IMR-90 (cell line): ENCODE results near the gene COPS7B. TPM values are rescaled to one million over a fixed set of nuclear protein-coding genes. Genes with fewer than 3 reads are reported as not detected.

ENCODE experiments used
- ATAC-seq: fragments of 200-7000 bp; cut with Tn5 transposase; 2 replicates; pipeline ENCODE4 v1.9.1; 2020; ENCODE audit warnings: low read depth, mild to moderate bottlenecking, moderate library complexity
- BruUV-seq: library from RNA; stranded (reverse); fragments of 400-500 nt; replicated peaks from 2 replicates; lab custom pipeline; 2021; lab: Mats Ljungman, UMichigan
- CTCF ChIA-PET: fragments of 300-600 bp; formaldehyde crosslinking; extraction: SDS; loops from one replicate; lab custom pipeline; 2021; ENCODE audit warnings: antibody characterized with exemption; lab: Yijun Ruan, JAX
- POLR2A ChIA-PET: fragments of 300-600 bp; sonication (Branson Sonifier 250); formaldehyde crosslinking; loops from one replicate; lab custom pipeline; 2022; ENCODE audit warnings: antibody characterized with exemption; ENCODE audit not compliant: unreplicated experiment; lab: Charles Lee
- DNase-seq: peaks from one replicate; pipeline ENCODE4 v3.0.0; 2013
- H2AFZ ChIP-seq: replicated peaks from 2 replicates; pipeline ENCODE3; 2013; ENCODE audit warnings: low read length, mild to moderate bottlenecking; ENCODE audit not compliant: poor library complexity
- H2AK5ac ChIP-seq: 2 replicates; pipeline ENCODE4 v1.6.1; 2013; ENCODE audit warnings: low read depth, low read length, inconsistent platforms
- H2AK9ac ChIP-seq: replicated peaks from 2 replicates; pipeline ENCODE3; 2013; ENCODE audit warnings: mild to moderate bottlenecking, low read depth, low read length, moderate library complexity; ENCODE audit not compliant: poor library complexity
- H2BK120ac ChIP-seq: 2 replicates; pipeline ENCODE4 v1.6.1; 2013; ENCODE audit warnings: low read depth, low read length, inconsistent platforms
- H2BK15ac ChIP-seq: 3 replicates; pipeline ENCODE4 v1.6.1; 2013; ENCODE audit warnings: low read depth, low read length, inconsistent platforms
- H2BK20ac ChIP-seq: 2 replicates; pipeline ENCODE4 v1.6.1; 2013; ENCODE audit warnings: low read depth, mild to moderate bottlenecking, inconsistent platforms, low read length, moderate library complexity
- H2BK5ac ChIP-seq: 2 replicates; pipeline ENCODE4 v1.6.1; 2013; ENCODE audit warnings: mild to moderate bottlenecking, low read depth, low read length, inconsistent platforms; ENCODE audit not compliant: poor library complexity, severe bottlenecking
- H3K14ac ChIP-seq: replicated peaks from 2 replicates; pipeline ENCODE4 v1.6.1; 2013; ENCODE audit warnings: low read depth, low read length, inconsistent platforms
- H3K18ac ChIP-seq: 2 replicates; pipeline ENCODE4 v1.6.1; 2013; ENCODE audit warnings: low read depth, low read length, control low read depth
- H3K23ac ChIP-seq: 2 replicates; pipeline ENCODE4 v1.6.1; 2013; ENCODE audit warnings: low read depth, low read length, inconsistent platforms
- H3K27ac ChIP-seq: 2 replicates; pipeline ENCODE4 v1.5.1; 2013; ENCODE audit warnings: mild to moderate bottlenecking, control low read depth, low read length; ENCODE audit not compliant: insufficient read depth
- H3K27me3 ChIP-seq: 2 replicates; pipeline ENCODE4 v1.6.1; 2013; ENCODE audit warnings: low read length; ENCODE audit not compliant: control insufficient read depth, insufficient read depth
- H3K36me3 ChIP-seq: 2 replicates; pipeline ENCODE4 v1.6.1; 2013; ENCODE audit warnings: low read length, mixed read lengths; ENCODE audit not compliant: control insufficient read depth, insufficient read depth
- H3K4ac ChIP-seq: 2 replicates; pipeline ENCODE4 v1.6.1; 2013; ENCODE audit warnings: low read depth, low read length, inconsistent platforms
- H3K4me1 ChIP-seq: 2 replicates; pipeline ENCODE4 v1.6.1; 2013; ENCODE audit warnings: low read length, mixed read lengths; ENCODE audit not compliant: control insufficient read depth, insufficient read depth
- H3K4me2 ChIP-seq: 2 replicates; pipeline ENCODE4 v1.6.1; 2013; ENCODE audit warnings: low read depth, mild to moderate bottlenecking, control low read depth, low read length, moderate library complexity
- H3K4me3 ChIP-seq: 2 replicates; pipeline ENCODE4 v1.5.1; 2013; ENCODE audit warnings: low read depth, mild to moderate bottlenecking, control low read depth, low read length, moderate library complexity; ENCODE audit not compliant: insufficient read depth
- H3K56ac ChIP-seq: 2 replicates; pipeline ENCODE4 v1.6.1; 2013; ENCODE audit warnings: low read length, inconsistent platforms; ENCODE audit not compliant: insufficient read depth; ENCODE audit errors: extremely low read depth
- H3K79me1 ChIP-seq, 2 experiments: 2 replicates each; pipeline ENCODE4 v1.6.1; 2013; ENCODE audit warnings: low read length in 2 of 2, inconsistent platforms in 1 of 2, low read depth in 1 of 2
- H3K9ac ChIP-seq: 2 replicates; pipeline ENCODE4 v1.6.1; 2013; ENCODE audit warnings: low read depth, low read length, control low read depth
- H3K9me1 ChIP-seq: 2 replicates; pipeline ENCODE4 v1.6.1; 2013; ENCODE audit warnings: low read length, inconsistent platforms; ENCODE audit not compliant: insufficient read depth
- H3K9me3 ChIP-seq: 2 replicates; pipeline ENCODE4 v1.6.1; 2013; ENCODE audit warnings: low read length; ENCODE audit not compliant: control insufficient read depth, insufficient read depth
- H4K20me1 ChIP-seq: 2 replicates; pipeline ENCODE4 v1.6.1; 2013; ENCODE audit warnings: low read length, inconsistent platforms; ENCODE audit not compliant: insufficient read depth
- H4K5ac ChIP-seq: 2 replicates; pipeline ENCODE4 v1.6.1; 2013; ENCODE audit warnings: mild to moderate bottlenecking, low read depth, low read length, control low read depth
- H4K8ac ChIP-seq, 2 experiments: 2 replicates each; pipeline ENCODE4 v1.6.1; 2013; ENCODE audit warnings: low read depth in 2 of 2, low read length in 2 of 2, control low read depth in 1 of 2, inconsistent platforms in 1 of 2
- H4K91ac ChIP-seq: 2 replicates; pipeline ENCODE4 v1.6.1; 2013; ENCODE audit warnings: low read depth, low read length, inconsistent platforms; ENCODE audit not compliant: insufficient read depth
- FOS ChIP-seq: fragments of 150-350 bp; IDR thresholded peaks from 2 replicates; pipeline ENCODE4 v1.6.1; 2016; ENCODE audit warnings: low read depth, low read length
- MXI1 ChIP-seq: IDR thresholded peaks from 2 replicates; pipeline ENCODE4 v1.6.1; 2012; ENCODE audit warnings: low read depth, mild to moderate bottlenecking, low read length, moderate library complexity, borderline replicate concordance
- NFE2L2 ChIP-seq: fragments of 150-350 bp; IDR thresholded peaks from 2 replicates; pipeline ENCODE4 v1.6.1; 2016; ENCODE audit warnings: low read depth, mild to moderate bottlenecking, low read length
- POLR2A ChIP-seq: IDR thresholded peaks from 2 replicates; pipeline ENCODE4 v1.6.1; 2012; ENCODE audit warnings: mild to moderate bottlenecking, low read depth, low read length
- WGBS, 2 experiments: methylation state at CpG; one replicate each; pipeline versions ENCODE4 v1.1.5 to v1.1.7; 2013; ENCODE audit warnings: missing lambda C conversion rate in 2 of 2; ENCODE audit not compliant: insufficient read length in 1 of 2; ENCODE audit errors: extremely low coverage in 2 of 2; 5-methylcytosine and 5-hydroxymethylcytosine counted together
- dilution Hi-C: fragments of 300-500 bp; cut with HindIII; formaldehyde crosslinking; loops from one replicate; pipeline ENCODE4 v1.14.3; 2018; ENCODE audit warnings: low sequenced_read_pairs; ENCODE audit not compliant: unreplicated experiment
- in situ Hi-C: fragments of 300-500 bp; cut with MboI; formaldehyde crosslinking; loops from 3 replicates; pipeline ENCODE4 v1.14.3; 2019; ENCODE audit warnings: low sequenced_read_pairs, inconsistent platforms, mixed read lengths
- intact Hi-C: fragments of 100-400 bp; cut with micrococcal nuclease; formaldehyde crosslinking; loops from 2 replicates; pipeline ENCODE4 v1.10.0; 2022
- polyA plus RNA-seq, 3 experiments: library from polyadenylated mRNA; depleted of rRNA; stranded (reverse); fragments of >200 nt; gene quantifications; 2 replicates each; pipeline ENCODE4 v1.2.3, GENCODE V29; 2012; ENCODE audit warnings: low replicate concordance in 1 of 3
- total RNA-seq: library from RNA; depleted of rRNA; stranded (reverse); fragments of >200 nt; gene quantifications from 2 replicates; pipeline ENCODE4 v1.2.3, GENCODE V29; 2012

Gene COPS7B
- total and polyA plus RNA-seq, 2 of the 4 experiments (the other 2 are of a cell fraction) = 23.1 to 54.1 TPM

DNA sequence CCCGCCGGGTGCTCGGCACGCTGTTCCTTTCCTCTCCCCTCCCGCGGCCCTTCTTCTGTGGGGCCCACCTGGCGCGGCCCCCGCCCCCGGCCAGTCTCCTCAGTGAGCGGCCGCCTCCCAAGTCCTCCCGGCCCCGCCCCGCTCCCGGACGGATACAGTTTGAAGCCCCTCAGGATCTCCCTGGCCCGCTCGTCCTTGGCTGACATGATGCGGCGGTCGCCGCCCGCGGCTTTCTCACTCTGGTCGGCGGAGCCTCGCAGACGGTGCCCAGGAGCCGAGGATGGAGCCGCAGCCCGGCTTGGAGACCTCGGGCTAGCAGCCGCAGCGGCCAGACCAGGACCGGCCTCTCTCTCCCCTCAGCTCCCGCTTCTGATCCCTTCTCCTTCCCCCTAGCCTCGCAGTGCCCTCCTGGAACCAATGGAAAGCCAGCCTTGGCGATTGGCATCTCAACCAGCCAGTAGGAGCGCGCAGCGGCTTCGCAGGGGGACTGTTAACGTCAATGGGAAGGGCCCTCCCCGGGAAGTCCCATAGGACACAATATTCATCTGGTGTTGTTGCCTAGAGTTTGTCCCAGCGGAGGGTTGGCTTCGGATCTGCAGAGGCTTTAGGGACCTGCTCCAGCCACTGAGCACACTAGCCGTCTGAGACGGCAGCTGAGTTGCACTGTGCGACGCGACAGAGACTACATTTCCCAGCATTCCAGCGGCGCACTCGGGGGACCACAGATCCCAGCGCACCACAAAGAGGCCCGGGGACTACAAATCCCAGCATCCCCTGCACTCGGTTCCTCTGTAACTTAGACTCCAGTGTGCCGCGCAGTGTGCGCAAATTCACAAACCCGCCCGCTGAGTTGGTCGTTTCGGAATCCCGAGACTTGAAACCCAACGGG is 5.1 kb upstream of the COPS7B start, which contains the start of gene PDE6D:
Gene PDE6D (minus strand): TSS at position 374 of the 889 bp plus-strand sequence. CDS start 168 bp downstream, at position 206.
- ATAC-seq (peak; percentile 97), DNase-seq (peak; percentile 99)
- no TSS peak for BruUV-seq
- in situ Hi-C loops (loop anchor here (5.0 kb wide), 1 partner anchor 169 kb away; no protein-coding TSS in a partner anchor), dilution Hi-C loops (no loop called here), intact Hi-C loops (loop anchor here (2.0 to 10.0 kb wide), 3 partner anchors 64 to 168 kb away; no protein-coding TSS in a partner anchor)
- Histone ChIP-seq H3K14ac (peak within 1 kb of the TSS; percentile 74), H4K91ac (peak within 1 kb of the TSS; percentile 85), H3K36me3 (no peaks in the 10 kb centered on the region), H3K9me3 (no peaks in the 10 kb centered on the region), H2BK5ac (peak within 1 kb of the TSS; percentile 78), H3K9me1 (peaks cover 5% of the 10 kb centered on the region), H3K56ac (peak within 1 kb of the TSS; percentile 55), H3K79me1 (peaks cover 29 to 32% of the 10 kb centered on the region in 2 experiments), H4K5ac (peak within 1 kb of the TSS; percentile 47), H3K18ac (no peak within 1 kb of the TSS), H3K27me3 (no peaks in the 10 kb centered on the region), H2AK9ac (peak within 1 kb of the TSS; percentile 60), H3K4ac (peak within 1 kb of the TSS; percentile 47), H2BK20ac (peak within 1 kb of the TSS; percentile 63), H2AK5ac (no peak within 1 kb of the TSS), H3K23ac (peak within 1 kb of the TSS; percentile 89; the same call in 1 of the 2 replicates), H3K4me3 (peak within 1 kb of the TSS; percentile 60), H2AFZ (peak within 1 kb of the TSS; percentile 98), H3K27ac (peak within 1 kb of the TSS; percentile 31), H2BK15ac (no peak within 1 kb of the TSS; the same call in 2 of the 3 replicates), H3K9ac (peak within 1 kb of the TSS; percentile 54), H3K4me1 (peaks cover 7% of the 10 kb centered on the region), H4K8ac (peak within 1 kb of the TSS; percentile 81 to 95), H4K20me1 (0 out of 2 replicates have a peak, but pooled peaks cover 6% of the 10 kb centered on the region), H3K4me2 (peak within 1 kb of the TSS; percentile 100), H2BK120ac (peak within 1 kb of the TSS; percentile 78)
- WGBS, 2 experiments = 1% methylated on average over 40 of the region's 67 CpGs; no CpG with 5 or more reads in 1 of the 2 experiments
- ChIA-PET CTCF (no interaction called here), POLR2A (no interaction called here)
- TF ChIP-seq MXI1 (0 out of 2 replicates have a peak, but pooled peaks have one; percentile 42), FOS (peak; percentile 77), POLR2A (peak; percentile 69; the same call in 1 of the 2 replicates), NFE2L2 (no peak)
